Heart left ventricle (tissue), 16 donors: ENCODE measurements around the gene HPSE2. TPM values are rescaled to one million over a fixed set of nuclear protein-coding genes. Genes with fewer than 3 reads are reported as not detected.

Experiments used
- ATAC-seq, 4 donors: fragments of 200-7000 bp; cut with Tn5 transposase; one replicate each; pipeline ENCODE4 v1.9.1; 2020 to 2022; ENCODE audit warnings: moderate library complexity in 4 of 4, mild to moderate bottlenecking in 3 of 4, moderate number of reproducible peaks in 1 of 4
- DNase-seq, 5 donors: peaks; one replicate each; pipeline ENCODE4 v3.0.0-alpha.2; 2020
- H3K27ac ChIP-seq, 12 donors: fragments of 200-600 bp; sonication (generic) in 4 of 12; one replicate each; pipeline versions ENCODE4 v1.5.0 to v1.8.0; 2016 to 2022; ENCODE audit warnings: mild to moderate bottlenecking in 2 of 12
- H3K27me3 ChIP-seq, 9 donors: fragments of 200-600 bp; sonication (generic) in 2 of 9; one replicate each; pipeline versions ENCODE4 v1.5.1 to v1.8.0; 2016 to 2022; ENCODE audit warnings: mild to moderate bottlenecking in 3 of 9
- H3K36me3 ChIP-seq, 9 donors: fragments of 200-600 bp; sonication (generic) in 2 of 9; one replicate each; pipeline versions ENCODE4 v1.5.0 to v1.8.0; 2018 to 2022; ENCODE audit warnings: mild to moderate bottlenecking in 2 of 9
- H3K4me1 ChIP-seq, 12 donors: fragments of 200-600 bp; sonication (generic) in 4 of 12; one replicate each; pipeline versions ENCODE4 v1.5.0 to v1.8.0; 2016 to 2022; ENCODE audit warnings: mild to moderate bottlenecking in 3 of 12
- H3K4me3 ChIP-seq, 12 donors: fragments of 200-600 bp; sonication (generic) in 4 of 12; one replicate each; pipeline versions ENCODE4 v1.5.0 to v1.8.0; 2017 to 2022; ENCODE audit warnings: mild to moderate bottlenecking in 9 of 12, moderate library complexity in 4 of 12
- H3K9me3 ChIP-seq, 12 donors: fragments of 200-600 bp; sonication (generic) in 4 of 12; one replicate each; pipeline versions ENCODE4 v1.5.0 to v1.8.0; 2016 to 2022; ENCODE audit warnings: mild to moderate bottlenecking in 1 of 12
- CTCF ChIP-seq, 12 donors: fragments of 200-600 bp; sonication (generic) in 4 of 12; IDR thresholded peaks; one replicate each; pipeline versions ENCODE4 v1.5.0 to v1.8.0; 2018 to 2022; ENCODE audit warnings: antibody characterized with exemption in 12 of 12, mild to moderate bottlenecking in 5 of 12
- POLR2A ChIP-seq, 2 donors: fragments of 450-650 bp; IDR thresholded peaks; one replicate each; pipeline ENCODE4 v1.6.1; 2017; ENCODE audit warnings: antibody characterized with exemption in 2 of 2, mild to moderate bottlenecking in 2 of 2, moderate library complexity in 2 of 2
- WGBS, 4 donors: extraction: QIAGEN DNeasy Blood & Tissue Kit in 2 of 4; methylation state at CpG; one replicate each; pipeline versions ENCODE4 v1.1.5 to v1.1.7; 2013 to 2018; 5-methylcytosine and 5-hydroxymethylcytosine counted together
- intact Hi-C, 10 donors: fragments of 100-400 bp; cut with DNase I; formaldehyde crosslinking; loops; one replicate each; pipeline versions ENCODE4 v1.11.1 to v1.14.2; 2022
- polyA plus RNA-seq, 2 donors: library from polyadenylated mRNA; stranded (reverse); fragments of 200-250 nt; gene quantifications; one replicate each; pipeline ENCODE4 v1.2.3, GENCODE V29; 2013
- total RNA-seq, 9 donors: library from RNA; depleted of rRNA in 2 of 9; stranded (reverse); fragments of >200 nt in 2 of 9; fragmentation: NEBNext Ultra II Directional in 3 of 9; extraction: Animal tissue kit (Norgen Biotek cat#: 25700) in 3 of 9; gene quantifications; one replicate each; pipeline versions ENCODE4 v1.1.0 to v1.2.4, GENCODE V29; 2016 to 2023
- donor health status: ischemic (EF 13 %, LVEDD 7.1; RV severe dilation, severe dysfunction).
- donor health status: healthy with polysubstance abuse.
- donor health status: DM: no; HTN: yes; CAD: no.
- donor health status: DM: no; HTN: no; CAD: no.
- donor health status: ischemic (EF 25% LVEDD 6.9; RV normal size, moderate dysfunction).
- donor health status: ischemic (EF 25% LVEDD 5.7; RV mildly dilated, moderate dysfunction).
- donor health status: healthy.
- donor health status: DM: yes; HTN: yes; CAD: no.
- donor health status: ischemic (EF 35%, LVEDD 5.7; RV mildly dilated, moderate dysfunction).
- donor health status: nonischemic (EF 11% LVEDD 7.7; RV severe dilation, severe dysfunction).
- donor health status: DM: yes; HTN: yes; CAD: no.
- donor health status: PGD.
- donor health status: ischemic (EF 29% LVEDD 5.4; RV normal size, mild dysfunction).
- donor health status: nonischemic (EF 23%, LVEDD 6.1; RV moderate dilation, normal function).

Gene HPSE2
- total and polyA plus RNA-seq, 11 donors = 0.06 to 0.18 (median 0.12) TPM; not detected in 3

- Histone ChIP-seq H3K27ac (peak overlapping the region in 3 of 12 donors; percentile 1 to 5 (median 4)), H3K4me3 (no peak overlapping the region), H3K9me3 (no peaks in the 10 kb centered on the region), H3K36me3 (no peaks in the 10 kb centered on the region), H3K27me3 (peaks cover 0 to 8% (median 0%) of the 10 kb centered on the region in 9 donors), H3K4me1 (peaks cover 0 to 36% (median 16%) of the 10 kb centered on the region in 12 donors)
- TF ChIP-seq CTCF (IDR thresholded peaks at IDR 0.05) = no peak
- no peak for TF ChIP-seq POLR2A (IDR thresholded peaks at IDR 0.05)
- WGBS, 4 donors = 63 to 75% (median 69%) methylated on average over 6 of the region's 6 CpGs
- DNase-seq (no peak), ATAC-seq (no peak)
- intact Hi-C loops = loop anchor here in 6 of 10 donors (5.0 to 10.0 kb wide), 6 partner anchors 196 to 1152 kb away; partner anchors contain the start of genes GOT1 (in 1 of the 6) and LOXL4 (in 1 of the 6)
These were observed 772.6 kb downstream of the HPSE2 start for GRCh38 chr10:98463016-98463415.

GRCh38 chr10:98461500-98461842 is 774.2 kb downstream of the HPSE2 start:
- 65 to 73% (median 68%) methylated on average over 3 of the region's 3 CpGs for WGBS, 4 donors
- no peak for ATAC-seq
- no peak for DNase-seq
- H3K4me3 ChIP-seq = no peak overlapping the region
- H3K36me3 ChIP-seq = no peaks in the 10 kb centered on the region
- peaks cover 0 to 25% (median 12%) of the 10 kb centered on the region in 12 donors for H3K4me1 ChIP-seq
- H3K27ac ChIP-seq = peak overlapping the region; percentile 11 to 88 (median 70)
- intact Hi-C loops = loop anchor here in 6 of 10 donors (2.0 to 10.0 kb wide), 7 partner anchors 31 to 1153 kb away; partner anchors contain the start of genes GOT1 (in 1 of the 6) and LOXL4 (in 1 of the 6)
- H3K9me3 ChIP-seq = no peaks in the 10 kb centered on the region
- TF ChIP-seq POLR2A (IDR thresholded peaks at IDR 0.05) = no peak
- no peak for TF ChIP-seq CTCF (IDR thresholded peaks at IDR 0.05)
- H3K27me3 ChIP-seq = peaks cover 0 to 16% (median 0%) of the 10 kb centered on the region in 9 donors

- 41 to 49% (median 46%) methylated on average over 3 of the region's 3 CpGs for WGBS, 4 donors
- peak overlapping the region; percentile 11 to 88 (median 70) for H3K27ac ChIP-seq
- no peaks in the 10 kb centered on the region for H3K36me3 ChIP-seq
- TF ChIP-seq CTCF (IDR thresholded peaks at IDR 0.05) (no peak), POLR2A (IDR thresholded peaks at IDR 0.05) (no peak)
- peaks cover 0 to 16% (median 0%) of the 10 kb centered on the region in 9 donors for H3K27me3 ChIP-seq
- H3K4me1 ChIP-seq = peaks cover 0 to 25% (median 12%) of the 10 kb centered on the region in 12 donors
- DNase-seq (peak in 4 of 5 donors; percentile 51 to 71 (median 56)), ATAC-seq (peak; percentile 91 to 96 (median 92))
- intact Hi-C loops = loop anchor here in 6 of 10 donors (2.0 to 10.0 kb wide), 7 partner anchors 30 to 1154 kb away; partner anchors contain the start of genes GOT1 (in 1 of the 6) and LOXL4 (in 1 of the 6)
- H3K4me3 ChIP-seq = no peak overlapping the region
- no peaks in the 10 kb centered on the region for H3K9me3 ChIP-seq
These were observed 774.7 kb downstream of the HPSE2 start for GRCh38 chr10:98460837-98461499.
